ENCODE results near the gene AXDND1. TPM values are rescaled to one million over a fixed set of nuclear protein-coding genes. Genes with fewer than 3 reads are reported as not detected.

The AXDND1 gene
- total and polyA plus RNA-seq, 2 of the 8 experiments (the other 6 are each of a cell fraction or from before 2014, with no cell fraction given), result 0.61 TPM; not detected in 1

DNA sequence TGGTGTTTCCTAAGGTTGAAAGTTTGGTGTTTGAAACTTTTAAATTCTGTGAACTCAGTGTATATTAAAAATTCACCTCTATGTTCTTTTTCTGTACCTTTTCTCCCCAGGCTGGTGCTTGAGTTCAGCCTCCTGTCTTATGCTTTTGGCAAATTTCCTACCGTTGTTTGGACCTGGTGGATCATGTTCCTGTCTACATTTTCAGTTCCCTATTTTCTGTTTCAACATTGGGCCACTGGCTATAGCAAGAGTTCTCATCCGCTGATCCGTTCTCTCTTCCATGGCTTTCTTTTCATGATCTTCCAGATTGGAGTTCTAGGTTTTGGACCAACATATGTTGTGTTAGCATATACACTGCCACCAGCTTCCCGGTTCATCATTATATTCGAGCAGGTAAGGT, 24.9 kb upstream of the AXDND1 start (continued):
- TF ChIP-seq, protein P1, sequence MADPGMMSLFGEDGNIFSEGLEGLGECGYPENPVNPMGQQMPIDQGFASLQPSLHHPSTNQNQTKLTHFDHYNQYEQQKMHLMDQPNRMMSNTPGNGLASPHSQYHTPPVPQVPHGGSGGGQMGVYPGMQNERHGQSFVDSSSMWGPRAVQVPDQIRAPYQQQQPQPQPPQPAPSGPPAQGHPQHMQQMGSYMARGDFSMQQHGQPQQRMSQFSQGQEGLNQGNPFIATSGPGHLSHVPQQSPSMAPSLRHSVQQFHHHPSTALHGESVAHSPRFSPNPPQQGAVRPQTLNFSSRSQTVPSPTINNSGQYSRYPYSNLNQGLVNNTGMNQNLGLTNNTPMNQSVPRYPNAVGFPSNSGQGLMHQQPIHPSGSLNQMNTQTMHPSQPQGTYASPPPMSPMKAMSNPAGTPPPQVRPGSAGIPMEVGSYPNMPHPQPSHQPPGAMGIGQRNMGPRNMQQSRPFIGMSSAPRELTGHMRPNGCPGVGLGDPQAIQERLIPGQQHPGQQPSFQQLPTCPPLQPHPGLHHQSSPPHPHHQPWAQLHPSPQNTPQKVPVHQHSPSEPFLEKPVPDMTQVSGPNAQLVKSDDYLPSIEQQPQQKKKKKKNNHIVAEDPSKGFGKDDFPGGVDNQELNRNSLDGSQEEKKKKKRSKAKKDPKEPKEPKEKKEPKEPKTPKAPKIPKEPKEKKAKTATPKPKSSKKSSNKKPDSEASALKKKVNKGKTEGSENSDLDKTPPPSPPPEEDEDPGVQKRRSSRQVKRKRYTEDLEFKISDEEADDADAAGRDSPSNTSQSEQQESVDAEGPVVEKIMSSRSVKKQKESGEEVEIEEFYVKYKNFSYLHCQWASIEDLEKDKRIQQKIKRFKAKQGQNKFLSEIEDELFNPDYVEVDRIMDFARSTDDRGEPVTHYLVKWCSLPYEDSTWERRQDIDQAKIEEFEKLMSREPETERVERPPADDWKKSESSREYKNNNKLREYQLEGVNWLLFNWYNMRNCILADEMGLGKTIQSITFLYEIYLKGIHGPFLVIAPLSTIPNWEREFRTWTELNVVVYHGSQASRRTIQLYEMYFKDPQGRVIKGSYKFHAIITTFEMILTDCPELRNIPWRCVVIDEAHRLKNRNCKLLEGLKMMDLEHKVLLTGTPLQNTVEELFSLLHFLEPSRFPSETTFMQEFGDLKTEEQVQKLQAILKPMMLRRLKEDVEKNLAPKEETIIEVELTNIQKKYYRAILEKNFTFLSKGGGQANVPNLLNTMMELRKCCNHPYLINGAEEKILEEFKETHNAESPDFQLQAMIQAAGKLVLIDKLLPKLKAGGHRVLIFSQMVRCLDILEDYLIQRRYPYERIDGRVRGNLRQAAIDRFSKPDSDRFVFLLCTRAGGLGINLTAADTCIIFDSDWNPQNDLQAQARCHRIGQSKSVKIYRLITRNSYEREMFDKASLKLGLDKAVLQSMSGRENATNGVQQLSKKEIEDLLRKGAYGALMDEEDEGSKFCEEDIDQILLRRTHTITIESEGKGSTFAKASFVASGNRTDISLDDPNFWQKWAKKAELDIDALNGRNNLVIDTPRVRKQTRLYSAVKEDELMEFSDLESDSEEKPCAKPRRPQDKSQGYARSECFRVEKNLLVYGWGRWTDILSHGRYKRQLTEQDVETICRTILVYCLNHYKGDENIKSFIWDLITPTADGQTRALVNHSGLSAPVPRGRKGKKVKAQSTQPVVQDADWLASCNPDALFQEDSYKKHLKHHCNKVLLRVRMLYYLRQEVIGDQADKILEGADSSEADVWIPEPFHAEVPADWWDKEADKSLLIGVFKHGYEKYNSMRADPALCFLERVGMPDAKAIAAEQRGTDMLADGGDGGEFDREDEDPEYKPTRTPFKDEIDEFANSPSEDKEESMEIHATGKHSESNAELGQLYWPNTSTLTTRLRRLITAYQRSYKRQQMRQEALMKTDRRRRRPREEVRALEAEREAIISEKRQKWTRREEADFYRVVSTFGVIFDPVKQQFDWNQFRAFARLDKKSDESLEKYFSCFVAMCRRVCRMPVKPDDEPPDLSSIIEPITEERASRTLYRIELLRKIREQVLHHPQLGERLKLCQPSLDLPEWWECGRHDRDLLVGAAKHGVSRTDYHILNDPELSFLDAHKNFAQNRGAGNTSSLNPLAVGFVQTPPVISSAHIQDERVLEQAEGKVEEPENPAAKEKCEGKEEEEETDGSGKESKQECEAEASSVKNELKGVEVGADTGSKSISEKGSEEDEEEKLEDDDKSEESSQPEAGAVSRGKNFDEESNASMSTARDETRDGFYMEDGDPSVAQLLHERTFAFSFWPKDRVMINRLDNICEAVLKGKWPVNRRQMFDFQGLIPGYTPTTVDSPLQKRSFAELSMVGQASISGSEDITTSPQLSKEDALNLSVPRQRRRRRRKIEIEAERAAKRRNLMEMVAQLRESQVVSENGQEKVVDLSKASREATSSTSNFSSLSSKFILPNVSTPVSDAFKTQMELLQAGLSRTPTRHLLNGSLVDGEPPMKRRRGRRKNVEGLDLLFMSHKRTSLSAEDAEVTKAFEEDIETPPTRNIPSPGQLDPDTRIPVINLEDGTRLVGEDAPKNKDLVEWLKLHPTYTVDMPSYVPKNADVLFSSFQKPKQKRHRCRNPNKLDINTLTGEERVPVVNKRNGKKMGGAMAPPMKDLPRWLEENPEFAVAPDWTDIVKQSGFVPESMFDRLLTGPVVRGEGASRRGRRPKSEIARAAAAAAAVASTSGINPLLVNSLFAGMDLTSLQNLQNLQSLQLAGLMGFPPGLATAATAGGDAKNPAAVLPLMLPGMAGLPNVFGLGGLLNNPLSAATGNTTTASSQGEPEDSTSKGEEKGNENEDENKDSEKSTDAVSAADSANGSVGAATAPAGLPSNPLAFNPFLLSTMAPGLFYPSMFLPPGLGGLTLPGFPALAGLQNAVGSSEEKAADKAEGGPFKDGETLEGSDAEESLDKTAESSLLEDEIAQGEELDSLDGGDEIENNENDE (IDR thresholded peaks at IDR 0.05; ENCODE audit: insufficient replicate concordance, low read length), result no peak
- no peak for TF ChIP-seq KDM1A (IDR thresholded peaks at IDR 0.05; ENCODE audit: borderline replicate concordance, low read length)
- no peak for TF ChIP-seq JUND (IDR thresholded peaks at IDR 0.05; ENCODE audit: low read length)
- no peak for TF ChIP-seq NANOG (IDR thresholded peaks at IDR 0.05; ENCODE audit: insufficient read depth, low read depth, low read length, poor library complexity, severe bottlenecking)
- no peak for TF ChIP-seq FOSL1 (IDR thresholded peaks at IDR 0.05; ENCODE audit: insufficient read depth, low read depth, low read length)
- TF ChIP-seq CHD1 (IDR thresholded peaks at IDR 0.05; ENCODE audit: low read depth, low read length), result no peak
